Stimulated activated CD8-positive, alpha-beta memory T cell treated with anti-CD3 and anti-CD28 coated beads, Interleukin-7, amount 100 ng/mL, for 48 hours (primary cell): ENCODE results near the gene CPN1.
"Not testable (repeated sequence)": the region's sequence is repeated elsewhere in the genome, so short reads cannot be mapped to it uniquely, and the experiment has no call there.

Source experiments
- DNase-seq, 2 donors: peaks; one replicate each; pipeline ENCODE4 v3.0.0-alpha.2; 2020; ENCODE audit warnings: low read depth in 1 of 2; ENCODE audit errors: extremely low read depth in 1 of 2

The CPN1 gene

DNA sequence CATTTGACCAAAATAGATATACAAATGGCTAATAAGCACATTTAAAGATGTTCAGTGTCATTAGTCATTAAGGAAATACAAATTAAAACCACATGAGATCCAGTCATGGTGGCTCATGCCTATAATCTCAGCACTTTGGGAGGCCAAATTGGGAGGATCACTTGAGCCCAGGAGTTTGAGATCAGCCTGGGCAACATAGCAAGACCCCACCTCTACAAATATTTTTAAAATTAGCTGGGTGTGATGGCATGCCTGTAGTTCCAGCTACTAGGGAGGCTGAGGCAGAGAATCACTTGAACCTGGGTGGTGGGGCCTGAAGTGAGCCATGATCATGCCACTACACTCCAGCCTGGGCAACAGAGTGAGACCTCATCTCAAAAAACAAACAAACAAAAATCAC, 607 bp upstream of the CPN1 start:
- not testable (repeated sequence) for DNase-seq

DNA sequence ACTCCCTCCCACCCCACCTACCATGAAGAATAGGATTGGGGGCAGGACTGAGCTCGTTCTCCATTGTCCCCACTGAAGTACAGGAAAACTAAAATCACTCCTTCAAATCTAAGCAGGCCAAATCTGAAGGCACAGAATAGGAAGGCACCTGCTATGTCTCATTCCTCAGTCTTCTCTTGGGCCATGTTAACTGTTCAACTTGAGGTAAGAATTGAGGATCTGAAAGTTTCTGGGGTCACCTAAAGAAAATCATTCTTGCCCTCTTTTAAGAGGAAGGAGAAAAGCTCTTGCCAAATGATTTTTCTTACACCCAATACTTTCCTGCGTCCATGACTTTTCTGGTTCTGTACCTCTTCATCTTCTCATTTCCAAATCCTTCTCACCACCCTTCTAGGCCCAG, 4.9 kb downstream of the CPN1 start:
- DNase-seq = no peak

DNA sequence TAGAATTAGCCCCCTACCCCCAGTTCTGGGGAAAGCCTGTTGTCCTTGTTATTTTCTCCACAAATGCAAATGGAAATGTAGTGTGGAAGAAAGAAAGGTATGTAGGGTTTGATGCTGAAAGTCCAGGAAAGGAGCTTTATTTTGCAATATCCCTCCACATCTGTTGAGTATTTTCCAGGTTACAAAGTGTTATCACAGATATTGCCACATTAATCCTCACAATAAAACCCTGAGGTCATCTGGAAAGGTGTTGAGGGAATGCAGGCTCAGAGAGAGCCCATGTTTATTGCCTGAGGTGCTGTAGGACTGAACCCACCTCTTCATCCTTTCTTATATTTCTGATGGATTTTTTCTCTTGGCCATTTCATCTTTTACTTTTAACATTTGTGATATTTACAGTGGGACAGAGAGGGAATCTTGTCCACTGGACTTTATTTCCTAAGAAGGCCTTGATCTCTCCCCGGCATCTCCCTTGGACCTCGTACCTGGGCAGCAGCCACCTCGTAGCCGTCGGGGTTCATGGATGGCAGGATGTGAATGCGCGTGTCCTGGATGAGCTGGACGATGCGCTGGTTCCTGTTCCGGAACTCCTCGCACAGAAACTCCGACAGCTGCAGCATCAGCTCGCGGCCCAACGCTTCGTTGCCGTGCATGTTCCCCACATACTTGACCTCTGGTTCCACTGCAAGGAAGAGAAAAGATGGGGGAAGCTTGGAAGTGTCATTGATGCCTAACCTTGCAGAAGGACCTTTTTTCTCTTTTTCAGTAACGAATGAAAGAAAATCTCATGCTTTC, 6.0 kb downstream of the CPN1 start:
- no peak for DNase-seq

DNA sequence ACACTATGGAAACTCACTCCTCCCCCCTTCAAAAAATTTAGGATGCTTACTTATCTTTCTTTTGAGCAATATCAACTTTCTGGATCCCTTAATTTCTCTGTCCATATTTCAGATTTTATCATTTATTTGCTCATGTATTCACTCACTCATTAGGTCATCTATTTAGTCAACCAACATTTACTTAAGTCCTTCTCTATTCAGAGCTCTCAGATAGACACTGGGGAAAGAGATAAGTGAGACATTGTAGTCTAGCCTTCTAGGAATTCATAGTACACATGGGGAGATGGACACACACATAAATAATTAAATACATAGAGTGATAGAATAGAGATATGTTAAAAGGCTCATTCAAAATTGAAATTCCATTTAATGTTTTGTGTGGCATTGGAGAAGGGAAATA, 9.2 kb downstream of the CPN1 start:
- DNase-seq = no peak

DNA sequence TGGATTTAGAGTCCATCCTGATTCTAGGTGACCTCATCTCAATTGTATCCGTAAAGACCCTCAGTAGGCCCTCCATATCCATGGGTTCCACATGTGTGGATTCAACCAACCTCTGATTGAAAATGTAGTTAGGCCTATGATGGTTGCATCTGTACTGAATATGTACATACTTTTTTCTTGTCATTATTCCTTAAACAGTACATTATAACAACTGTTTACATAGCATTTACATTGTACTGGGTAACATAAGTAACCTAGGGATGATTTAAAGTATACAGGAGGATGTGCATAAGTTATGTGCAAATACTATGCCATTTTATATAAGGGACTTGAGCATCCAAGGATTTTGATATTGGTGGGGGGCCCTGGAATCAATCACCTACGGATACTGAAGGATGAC, 10.1 kb downstream of the CPN1 start:
- DNase-seq = no peak

DNA sequence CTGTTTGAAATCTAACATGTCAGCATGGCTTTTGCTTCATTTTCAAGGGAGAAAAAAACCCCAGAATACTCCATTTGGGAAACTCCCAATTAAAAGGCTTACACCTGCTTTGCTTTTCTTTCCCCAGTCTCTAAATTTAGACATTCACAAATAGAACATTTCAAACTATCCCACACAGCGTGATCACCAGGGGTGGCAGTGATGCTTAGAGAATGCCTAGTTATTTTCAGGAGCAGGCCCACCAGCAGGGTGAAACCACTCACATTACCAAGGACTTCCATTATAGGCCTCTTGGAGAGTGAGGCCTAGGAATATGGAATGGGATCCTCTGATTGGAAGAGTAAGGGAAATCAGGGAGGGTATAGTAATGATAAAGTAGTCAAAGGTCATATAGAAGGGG, 14.2 kb downstream of the CPN1 start:
- no peak for DNase-seq

DNA sequence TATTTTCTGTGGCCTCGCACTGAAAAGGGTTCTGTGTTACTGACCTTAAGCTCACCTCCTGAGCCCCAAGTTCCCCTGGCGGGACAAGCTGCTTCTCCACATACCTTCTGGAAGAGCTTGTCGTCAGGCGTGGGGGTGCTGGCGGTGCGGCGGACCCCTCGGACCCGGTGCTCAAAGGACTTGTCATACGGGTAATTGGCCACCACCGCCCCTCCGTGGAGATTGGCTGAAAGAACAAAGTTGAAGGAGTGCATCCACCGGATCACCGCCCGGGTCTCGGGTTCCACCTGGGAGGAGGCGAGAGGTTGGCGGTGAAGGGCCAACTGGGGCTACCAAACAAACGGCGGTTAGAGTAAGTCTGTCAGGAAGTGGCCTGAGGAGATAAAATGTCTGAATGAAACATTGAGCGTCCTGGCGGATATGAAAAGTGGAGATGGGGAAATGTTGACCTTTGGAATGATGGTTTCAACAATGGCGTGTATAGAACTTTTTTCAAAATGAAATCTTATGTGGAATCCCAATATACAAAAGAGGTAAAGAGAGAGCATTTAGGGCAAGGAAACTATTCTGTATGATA, 16.5 kb downstream of the CPN1 start:
- no peak for DNase-seq

DNA sequence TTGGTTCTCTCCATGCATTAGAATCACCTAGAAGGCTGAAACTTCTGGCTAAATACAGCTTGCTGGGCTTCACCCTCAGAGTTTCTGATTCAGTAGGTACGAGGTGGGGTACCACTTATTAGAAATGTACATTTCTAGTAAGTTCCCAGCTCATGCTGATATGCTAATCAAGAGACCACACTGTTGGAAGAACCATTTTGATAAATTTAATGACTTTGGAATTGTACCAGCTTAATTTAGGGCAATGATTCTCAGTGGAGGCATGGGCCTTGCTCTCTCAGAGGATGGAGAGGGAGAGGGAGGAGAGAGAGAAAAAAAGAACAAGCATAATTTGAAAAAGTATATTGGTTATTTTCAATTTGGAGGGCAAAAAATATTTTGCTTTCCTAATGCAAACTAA, 20.3 kb downstream of the CPN1 start:
- DNase-seq = no peak

DNA sequence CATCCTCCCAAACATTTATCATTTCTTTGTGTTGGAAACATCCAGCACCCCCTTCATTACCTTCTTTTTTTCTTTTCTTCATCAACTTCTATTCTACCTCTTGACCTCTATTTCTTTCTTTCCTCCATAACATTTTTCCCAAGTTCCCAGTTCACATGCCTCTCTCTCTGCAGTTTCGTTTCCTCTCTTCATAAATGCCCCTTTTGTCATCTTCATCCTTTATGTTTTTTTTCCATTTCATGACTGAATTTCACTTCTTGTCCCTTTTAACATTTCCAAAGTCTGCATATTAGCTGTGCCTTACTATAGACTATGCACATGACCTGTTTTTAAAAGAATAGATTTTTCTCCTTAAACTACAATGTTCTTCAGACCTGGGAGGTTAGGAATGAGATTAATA, 23.7 kb downstream of the CPN1 start:
- no peak for DNase-seq

DNA sequence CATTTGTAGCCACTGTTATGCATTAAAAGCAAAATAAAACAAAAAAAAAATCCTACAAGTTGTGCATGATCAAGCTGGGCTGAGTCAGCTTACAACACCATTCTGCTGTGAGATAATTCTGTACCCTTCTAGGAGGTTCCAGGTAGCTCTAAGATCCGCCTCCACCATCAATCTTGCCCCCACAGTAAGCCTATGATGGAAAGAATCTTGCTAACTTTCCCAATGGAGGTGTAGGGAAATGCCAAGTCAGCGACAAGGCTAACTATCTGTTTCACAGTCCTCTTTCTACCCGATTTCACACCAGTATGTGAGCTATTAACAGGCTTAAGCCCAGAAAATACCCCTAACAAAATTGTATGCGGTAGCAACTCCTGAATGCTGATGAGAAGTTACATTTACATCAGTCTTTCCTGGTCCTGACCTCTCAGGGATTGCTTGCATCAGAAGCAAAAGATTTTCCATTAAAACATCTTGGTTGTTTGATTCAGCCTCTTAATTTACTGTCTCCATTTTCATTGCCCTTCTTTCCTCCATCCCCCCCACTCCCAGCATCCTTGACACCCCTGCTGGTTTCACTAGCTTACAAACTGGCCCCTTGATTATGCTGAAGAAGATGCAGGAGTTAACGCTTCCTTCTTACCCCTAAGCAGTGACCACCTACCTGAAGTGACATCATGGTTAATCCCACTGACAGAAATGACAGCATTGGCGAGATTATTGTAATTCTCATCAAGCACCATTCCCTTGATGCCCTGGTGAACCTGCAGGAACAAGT, 27.8 kb downstream of the CPN1 start:
- no peak for DNase-seq

DNA sequence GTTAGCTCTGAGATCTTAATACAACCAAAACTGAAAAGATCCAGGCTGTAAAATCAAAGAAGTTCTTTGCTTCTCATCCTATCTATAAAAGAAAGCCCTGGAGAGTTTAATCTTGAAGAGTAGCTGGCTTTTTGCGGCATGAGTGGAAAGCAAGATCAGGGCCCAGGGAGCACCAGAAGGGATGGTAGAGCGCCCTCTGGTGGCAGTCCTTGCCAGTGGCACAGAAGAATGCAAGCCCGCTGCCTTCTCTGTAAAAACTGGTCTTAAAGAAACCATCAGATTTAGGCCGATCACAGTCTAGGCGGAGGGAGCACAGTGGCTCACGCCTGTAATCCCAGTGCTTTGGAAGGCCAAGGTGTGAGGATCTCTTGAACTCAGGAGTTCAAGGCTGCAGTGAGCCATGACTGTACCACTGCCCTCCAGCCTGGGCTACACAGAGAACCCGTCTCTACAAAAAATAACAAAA, 35.6 kb downstream of the CPN1 start:
- DNase-seq = peak; percentile 34 to 61

DNA sequence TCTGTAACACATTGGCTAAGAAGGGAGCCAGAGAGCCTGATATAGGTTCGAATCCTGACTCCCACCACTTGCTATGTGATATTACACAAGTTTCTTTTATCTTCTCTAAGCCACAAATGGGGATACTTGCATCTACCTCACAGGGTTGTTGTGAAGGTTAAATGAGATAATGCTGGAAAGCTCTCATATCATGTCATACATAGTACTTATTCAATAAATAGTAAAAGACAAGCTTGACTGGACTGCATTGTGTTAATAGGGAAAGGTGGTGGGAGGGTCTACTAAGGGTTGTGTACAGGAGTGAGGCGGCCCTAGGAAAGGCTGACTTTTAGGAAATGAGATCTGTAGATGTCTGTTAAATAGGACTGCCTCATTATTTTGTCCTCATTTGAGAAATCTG, 36.1 kb downstream of the CPN1 start:
- DNase-seq = no peak

DNA sequence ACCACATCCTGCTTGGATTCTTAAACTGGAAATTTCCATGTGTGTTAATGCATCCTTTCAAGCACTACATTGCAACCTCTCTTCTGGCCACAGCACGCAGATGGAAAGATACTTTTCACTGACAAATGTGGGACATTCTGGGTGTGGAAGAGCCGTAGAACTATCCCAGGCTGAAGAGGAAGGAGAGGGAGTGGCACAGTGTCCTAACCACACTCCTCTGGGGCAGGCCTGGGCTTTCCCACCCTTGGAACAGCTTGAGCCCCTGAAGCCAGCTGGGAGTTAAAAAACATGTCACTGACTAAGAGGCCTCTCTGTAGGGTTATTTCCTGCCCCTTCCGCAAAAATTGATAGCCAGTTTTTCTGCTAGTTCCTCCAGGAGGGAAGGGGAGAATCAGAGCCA, 37.9 kb downstream of the CPN1 start:
- DNase-seq = no peak

DNA sequence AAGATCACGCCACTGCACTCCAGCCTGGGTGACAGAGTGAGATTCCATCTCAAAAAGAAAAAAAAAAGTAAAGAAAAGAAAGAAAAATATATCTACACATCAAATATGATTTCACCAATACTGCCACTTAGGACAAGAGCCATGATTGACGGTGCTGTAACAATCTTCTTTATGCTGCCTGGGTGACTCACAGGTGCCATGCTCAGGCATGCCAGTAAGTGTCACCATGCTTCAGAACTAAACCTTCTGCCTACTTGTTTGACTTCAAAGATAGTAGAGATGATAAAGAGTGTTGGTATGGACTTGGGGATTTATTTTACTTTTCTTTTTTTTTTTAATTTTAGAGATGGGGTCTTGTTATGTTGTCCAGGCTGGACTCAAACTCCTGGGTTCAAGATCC, 38.3 kb downstream of the CPN1 start:
- DNase-seq = no peak

DNA sequence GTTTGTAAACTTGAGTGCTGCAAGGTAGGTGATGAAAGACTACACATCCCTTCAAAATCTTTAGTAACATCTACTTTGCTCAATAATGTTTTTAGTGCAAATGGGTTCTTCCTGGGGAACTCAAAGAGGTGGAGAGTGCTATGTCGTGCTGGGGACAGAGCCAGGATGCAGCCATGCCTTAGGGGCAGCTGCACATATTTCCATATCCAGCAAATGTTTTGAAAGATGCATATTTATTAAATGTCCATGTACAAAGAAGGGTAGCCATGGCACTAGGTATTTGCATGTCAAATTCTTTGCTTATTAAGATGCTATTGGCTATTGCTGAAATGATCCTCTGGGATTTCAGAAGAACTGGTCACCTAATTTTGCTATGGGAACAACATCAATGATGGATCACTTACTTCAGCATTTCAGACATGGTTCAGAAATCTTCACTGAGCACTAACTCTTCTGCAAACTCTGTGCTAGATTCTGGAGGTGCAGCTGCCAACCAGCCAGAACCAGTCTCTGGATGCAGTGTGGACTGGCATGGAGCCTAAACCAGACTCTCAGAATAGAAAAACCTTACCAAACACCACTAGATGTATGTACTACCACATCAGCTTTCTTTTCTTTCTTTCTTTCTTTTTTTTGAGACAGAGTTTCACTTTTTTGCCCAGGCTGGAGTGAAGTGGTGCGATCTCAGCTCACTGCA, 40.2 kb downstream of the CPN1 start:
- DNase-seq = no peak

DNA sequence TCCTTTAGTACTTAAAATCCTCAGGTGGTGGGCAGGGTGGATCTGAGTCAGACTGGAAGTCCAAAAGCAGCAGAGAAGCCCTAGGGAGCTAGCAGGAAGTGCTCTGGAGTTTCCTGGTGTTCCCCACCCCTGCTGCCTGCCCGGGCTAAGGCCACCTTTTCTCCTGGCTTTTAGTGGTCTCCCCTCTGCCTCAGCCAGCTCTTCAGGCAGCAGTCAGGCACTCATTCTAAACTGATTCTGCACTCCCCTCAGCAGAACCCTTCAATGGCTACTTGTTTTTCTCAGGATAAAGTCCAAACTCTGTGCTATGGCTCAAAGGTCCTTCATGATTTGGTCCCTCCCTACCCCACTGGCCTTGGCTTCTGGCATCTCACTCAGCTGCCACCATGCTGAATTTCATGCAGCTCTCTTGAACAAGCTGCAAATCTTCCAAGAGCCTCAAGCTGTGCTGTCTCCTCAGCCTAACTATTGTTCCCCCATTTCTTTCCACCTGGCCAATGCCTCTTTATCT, 43.1 kb downstream of the CPN1 start:
- DNase-seq = no peak

DNA sequence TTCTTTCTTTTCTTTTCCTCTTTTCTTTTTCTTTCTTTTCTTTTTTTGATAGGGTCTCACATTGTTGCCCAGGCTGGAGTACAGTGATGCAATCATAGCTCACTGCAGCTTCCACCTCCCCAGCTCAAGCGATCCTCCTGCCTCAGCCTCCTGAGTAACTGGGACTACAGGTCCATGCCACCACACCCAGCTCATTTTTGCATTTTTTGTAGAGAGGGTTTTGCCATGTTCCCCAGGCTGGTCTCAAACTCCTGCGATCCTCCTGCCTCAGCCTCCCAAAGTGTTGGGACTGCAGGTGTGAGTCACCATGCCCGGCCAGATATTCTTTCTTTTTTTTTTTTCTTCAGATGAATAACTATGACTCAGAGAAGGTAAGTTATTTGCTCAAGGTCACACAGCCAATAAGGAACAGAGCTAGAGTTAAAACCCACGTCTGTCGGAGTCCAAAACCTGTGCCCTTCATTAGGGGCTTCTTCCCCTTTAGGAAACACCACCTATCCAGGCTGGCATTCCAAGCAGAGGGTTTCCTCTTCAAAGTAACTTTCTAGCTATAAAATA, 43.8 kb downstream of the CPN1 start:
- no peak for DNase-seq

DNA sequence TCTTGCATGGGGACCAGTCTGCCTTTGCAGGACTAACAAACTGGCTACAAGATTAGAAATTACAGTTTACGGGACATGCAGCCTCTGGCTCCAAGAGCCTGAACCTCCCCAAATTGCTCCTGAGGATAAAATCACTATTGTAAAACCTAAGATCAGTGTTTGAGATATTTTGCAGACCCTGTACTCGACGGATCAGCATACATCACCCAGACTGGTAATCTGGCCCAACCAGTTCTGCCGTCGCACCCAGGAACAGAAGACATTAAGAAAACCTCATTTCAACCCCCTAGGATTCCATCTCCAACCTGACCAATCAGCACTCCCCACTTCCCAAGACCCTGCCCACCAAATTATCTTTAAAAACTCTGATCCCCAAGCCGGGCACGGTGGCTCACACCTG, 44.8 kb downstream of the CPN1 start:
- DNase-seq = no peak

DNA sequence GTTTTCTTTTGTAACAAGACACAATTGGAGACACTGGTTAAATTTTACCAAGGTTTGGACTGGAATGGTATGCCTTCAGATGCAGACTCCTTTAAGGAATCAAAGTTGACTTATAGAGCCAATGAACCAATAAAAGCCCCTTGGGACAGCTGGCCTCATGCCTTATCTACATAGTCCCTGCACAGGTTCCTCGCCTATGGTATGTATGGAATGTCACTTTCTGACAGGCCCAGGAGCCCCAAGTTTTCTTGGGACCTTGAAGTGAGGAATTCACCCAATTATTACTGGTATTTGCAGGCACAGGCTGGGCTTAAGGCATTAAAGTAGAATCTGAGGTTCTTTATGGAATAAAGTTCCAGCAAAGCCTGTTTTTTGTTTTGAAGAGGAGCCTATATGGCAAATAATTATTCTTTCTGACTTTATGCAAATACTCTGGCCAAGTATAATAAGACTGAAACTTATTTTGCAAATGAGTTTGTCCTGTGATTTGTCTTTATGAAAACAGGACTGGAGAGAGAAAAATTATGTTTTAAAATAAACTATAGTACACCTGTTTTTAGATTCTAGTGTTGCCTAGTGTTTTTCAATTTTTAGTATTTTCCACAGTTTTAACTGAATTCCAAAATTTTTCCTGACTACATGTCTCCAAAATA, 47.8 kb downstream of the CPN1 start:
- no peak for DNase-seq

DNA sequence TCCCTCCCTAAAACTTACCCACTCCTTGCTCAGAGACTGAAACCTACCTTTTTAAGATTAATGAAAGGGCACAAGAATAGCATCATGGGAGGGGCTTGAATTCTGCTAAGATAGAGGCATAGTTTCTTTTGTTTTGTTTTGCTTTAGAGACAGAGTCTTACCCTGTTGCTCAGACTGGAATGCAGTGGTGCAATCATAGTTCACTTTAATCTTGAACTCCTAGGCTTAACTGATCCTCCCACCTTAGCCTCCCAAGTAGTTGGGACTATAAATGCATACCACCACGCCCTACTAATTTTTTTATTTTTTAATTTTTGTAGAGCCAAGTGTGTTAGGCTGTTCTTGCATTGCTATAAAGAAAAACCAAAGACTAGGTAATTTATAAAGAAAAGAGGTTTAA, 54.3 kb downstream of the CPN1 start:
- DNase-seq = no peak
